GM18505 (cell line): ENCODE data around the gene NKX2-1.
"Not testable (repeated sequence)": the region's sequence is repeated elsewhere in the genome, so short reads cannot be mapped to it uniquely, and the experiment has no call there.

Source experiments
- ATAC-seq: cut with Tn5 transposase; IDR thresholded peaks from one replicate; pipeline ENCODE4 v1.9.1; 2021; ENCODE audit not compliant: unreplicated experiment
- POLR2A ChIP-seq: IDR thresholded peaks from 4 replicates; pipeline ENCODE4 v1.6.1; 2011; ENCODE audit warnings: borderline replicate concordance; ENCODE audit not compliant: insufficient read depth, insufficient read length; ENCODE audit errors: extremely low read depth

NKX2-1 gene

DNA sequence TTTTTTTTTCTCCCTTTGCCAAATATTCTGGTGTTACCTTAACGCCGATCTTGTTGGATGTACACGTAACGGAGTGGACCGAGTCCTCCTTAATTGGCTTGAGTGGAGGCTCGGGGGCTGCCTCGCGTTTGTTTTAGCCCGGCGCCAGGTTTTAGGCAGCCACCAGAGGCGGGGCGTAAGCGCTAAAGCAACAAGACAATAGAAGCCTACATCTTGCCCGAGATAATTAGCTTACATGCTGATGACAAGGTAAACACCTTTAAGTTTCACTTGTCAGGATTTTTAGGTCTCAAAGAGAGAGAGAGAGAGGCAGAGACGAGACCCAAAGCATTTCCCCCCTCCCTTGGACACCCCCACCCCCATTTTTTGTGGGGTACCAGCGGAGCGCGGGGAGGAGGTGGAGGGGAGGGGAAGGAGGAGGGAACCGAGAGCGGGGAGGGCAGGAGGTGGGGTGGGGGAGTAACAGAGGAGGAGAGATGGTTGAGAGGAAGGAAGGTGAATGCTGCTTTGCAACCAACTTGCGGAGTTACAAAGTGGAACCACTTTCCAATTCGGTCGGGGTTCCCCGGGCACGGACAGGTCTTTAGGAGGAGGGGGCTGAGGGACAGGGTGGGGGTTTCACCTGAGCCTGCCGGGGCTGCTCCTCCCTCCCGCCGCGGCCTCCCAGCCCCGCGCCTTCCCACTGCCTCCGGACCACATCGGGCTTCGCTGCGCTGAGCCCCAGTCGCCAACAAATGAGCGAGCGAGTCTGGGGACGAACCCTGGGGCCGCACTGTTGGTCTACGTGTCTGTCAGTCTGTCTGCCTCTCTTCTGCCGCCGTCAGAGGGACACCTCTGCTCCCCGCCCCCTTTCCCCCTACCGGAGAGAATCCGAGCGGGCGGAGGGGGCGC, at the start of gene NKX2-1:
Gene NKX2-1 (minus strand): TSS at position 802 of the 891 bp plus-strand sequence. CDS start 103 bp downstream, at position 699.
- no peak for ATAC-seq
- no peak for TF ChIP-seq POLR2A

DNA sequence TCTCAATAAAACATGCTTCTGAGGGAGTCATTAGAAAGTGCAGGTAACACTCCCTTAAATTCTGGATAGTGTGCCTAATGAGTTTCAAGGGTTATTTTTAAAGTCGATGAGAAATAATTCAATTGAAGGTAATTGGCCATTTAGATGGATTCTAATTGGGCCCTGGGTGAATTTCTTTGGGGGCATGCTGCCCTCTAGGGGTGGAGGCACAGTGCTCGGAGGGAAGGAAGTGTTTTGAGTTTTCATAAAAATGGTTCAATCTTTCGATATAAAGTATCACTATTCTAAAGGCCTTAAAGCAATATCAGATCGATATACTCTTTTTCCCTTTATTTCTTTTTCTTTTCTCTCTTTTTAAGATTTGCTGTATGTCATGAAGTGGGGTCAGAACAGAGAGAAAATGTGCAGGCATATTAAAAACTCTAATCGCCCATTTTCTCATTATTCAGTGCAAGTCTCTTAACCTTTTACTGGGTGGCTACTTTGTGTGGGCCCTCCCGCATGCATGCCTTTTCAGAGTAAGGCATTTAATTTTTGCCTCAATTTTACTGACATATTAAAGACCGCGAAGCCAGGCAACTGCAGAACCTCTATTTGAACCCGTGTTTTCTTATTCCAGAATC, 36.9 kb upstream of the NKX2-1 start:
- TF ChIP-seq POLR2A, result no peak
- ATAC-seq, result no peak

DNA sequence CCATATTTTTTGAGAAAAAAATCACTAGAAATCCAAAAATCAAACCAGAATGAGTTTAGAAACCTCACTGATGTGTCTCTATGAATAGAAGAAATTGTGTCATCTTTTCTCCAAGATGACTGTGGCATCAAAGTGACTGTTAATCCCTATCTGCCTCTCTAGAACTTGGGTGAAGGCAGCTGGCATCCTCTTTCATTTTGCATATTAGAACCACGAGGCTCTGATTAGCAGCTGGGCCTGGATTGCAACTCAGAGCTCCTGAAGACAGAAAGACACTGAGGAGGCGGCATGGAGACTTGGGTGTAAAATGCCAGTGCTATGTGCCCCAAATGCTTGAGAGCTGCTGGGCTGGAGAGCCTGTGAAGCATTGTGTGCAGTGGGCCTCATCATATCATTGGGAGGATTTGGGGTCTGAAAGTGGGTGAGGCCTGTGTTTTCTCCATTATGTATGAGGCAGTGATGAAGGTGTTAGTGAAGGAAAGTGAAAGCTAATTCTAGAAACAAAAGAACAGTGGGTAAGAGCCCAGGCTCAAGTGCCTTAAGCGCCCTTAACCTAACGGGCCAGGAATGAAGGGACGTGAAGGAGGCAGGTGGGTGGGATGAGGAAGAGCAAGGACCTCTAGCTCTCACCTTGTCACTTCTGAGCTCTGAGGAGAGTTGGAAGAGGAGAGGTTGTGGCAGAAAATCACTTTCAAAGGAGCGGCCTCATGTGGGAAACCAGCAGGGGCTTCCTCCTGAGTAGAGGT, 36.1 kb upstream of the NKX2-1 start:
- ATAC-seq, result no peak

DNA sequence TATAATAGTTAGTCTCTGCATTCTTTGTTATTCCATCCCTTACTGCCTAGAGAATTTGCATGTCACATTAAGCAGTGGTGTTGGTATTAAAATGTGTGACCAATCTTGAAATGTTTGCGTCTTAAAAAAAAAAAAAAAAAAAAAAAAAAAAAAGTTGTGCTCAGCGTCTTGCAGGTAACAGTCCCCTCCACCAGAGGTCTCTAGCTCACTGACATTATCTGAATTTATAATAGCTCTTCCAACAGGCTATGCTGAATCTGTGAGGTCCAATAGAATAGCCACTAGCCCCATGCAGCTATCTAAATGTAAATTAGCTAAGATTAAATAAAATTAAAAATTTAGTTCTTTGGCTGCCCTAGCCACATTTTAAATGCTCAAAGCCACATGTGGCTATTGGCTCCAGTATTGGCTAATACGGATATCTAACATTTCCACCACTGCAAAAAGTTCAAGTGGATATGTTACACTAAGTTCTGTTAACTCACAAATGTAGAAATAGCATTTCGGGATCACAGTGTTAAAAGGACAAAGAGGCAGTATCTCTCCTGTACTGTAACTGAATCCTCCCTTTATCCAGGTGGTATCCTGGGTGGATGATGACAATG, 33.7 kb upstream of the NKX2-1 start:
- no peak for TF ChIP-seq POLR2A

More for the DNA sequence above, 36.1 kb upstream of the NKX2-1 start:
- no peak for TF ChIP-seq POLR2A

DNA sequence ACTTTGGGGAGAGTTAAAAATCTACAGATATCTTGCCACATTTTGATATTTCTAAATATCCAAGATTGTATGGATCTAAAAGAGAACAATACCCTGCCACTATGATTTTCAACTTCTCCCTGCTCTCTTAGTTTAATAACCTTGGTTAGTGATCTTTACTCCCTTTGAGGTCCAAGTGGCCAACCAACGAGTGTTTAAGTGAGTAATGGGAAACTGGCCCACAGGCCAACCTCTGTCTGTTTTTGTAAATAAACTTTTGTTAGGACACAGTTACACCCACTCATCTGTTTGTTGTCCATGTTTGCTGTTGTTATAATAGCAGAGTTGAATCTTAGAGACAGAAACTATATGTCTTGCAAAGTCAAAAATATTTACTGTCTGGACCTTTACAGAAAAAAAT, 30.9 kb upstream of the NKX2-1 start:
- no peak for TF ChIP-seq POLR2A
- no peak for ATAC-seq

More for the DNA sequence above, 33.7 kb upstream of the NKX2-1 start:
- peak; percentile 54 for ATAC-seq

DNA sequence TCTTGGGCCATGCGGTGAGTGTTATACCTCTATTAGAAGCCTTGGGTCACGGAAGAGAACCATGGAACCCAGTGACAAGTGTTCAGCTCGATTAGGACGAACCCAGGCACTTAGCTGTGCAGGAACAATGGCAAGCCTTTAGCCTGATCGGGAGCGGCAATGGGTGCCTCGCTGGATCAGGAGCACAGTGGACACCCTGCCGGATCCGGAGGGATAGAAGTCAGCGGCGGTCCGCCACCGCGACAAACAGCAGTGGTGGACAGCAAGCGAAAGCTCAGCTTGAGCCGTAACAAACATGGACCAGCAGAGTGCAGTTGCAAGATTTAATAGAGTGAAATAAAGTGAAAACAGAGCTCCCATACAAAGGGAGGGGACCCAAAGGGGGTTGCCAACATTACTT, 24.2 kb upstream of the NKX2-1 start:
- ATAC-seq, result not testable (repeated sequence)

DNA sequence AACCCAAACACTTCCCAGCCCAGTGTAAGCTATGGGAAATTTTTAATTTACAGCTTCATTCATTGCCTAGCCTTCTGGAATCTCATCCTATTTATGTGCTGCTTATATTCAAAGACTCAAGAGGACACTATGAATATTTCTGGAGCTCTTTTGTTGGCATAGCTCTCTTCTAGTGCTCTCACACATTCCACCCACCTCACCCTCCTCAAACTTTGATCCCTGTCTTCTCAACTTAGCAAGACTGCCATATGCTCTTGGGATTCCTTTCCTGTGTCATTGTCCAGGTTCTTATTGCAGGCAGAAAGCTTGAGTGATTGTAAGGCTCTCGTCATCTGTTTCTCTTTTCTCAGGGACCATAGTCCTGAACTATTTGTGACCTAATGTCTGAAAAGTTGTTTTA, 18.0 kb upstream of the NKX2-1 start:
- ATAC-seq, result no peak
- TF ChIP-seq POLR2A, result no peak

DNA sequence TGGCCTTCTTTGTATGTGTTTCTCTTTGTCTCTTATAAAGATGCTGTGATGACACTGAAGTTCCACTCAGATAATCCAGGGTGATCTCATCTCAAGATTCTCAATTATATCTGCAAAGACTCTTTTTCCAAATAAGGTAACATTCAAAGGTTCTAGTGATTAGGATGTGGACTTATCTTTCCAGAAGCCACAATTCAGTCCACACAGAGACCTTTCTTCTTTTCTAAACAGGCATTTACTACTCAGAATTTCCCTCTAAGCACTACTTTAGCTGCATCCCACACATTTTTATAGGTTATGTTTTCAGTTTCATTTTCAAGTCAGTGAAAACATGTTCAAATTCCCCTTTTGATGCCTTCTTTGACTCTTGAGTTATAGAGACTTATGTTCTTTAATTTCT, 9.0 kb upstream of the NKX2-1 start:
- no peak for TF ChIP-seq POLR2A
- ATAC-seq, result no peak

DNA sequence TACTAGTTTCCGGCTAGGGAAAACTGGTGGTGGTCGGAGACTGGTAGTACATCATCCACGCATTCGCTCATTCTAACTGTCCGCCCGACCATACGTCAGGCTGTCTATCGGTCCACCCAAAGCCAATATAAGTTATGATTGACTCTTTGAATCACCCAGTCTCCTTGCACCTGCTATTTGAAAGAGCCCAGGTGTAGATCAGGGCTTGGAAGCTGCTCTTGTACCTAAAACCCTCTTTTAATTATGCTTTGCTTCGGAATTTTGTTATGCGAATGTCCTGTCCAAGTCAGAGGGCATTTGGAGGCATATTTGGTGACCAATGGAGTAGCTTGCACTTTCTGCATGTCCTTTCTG, 5.7 kb upstream of the NKX2-1 start:
- no peak for TF ChIP-seq POLR2A
- ATAC-seq, result no peak

DNA sequence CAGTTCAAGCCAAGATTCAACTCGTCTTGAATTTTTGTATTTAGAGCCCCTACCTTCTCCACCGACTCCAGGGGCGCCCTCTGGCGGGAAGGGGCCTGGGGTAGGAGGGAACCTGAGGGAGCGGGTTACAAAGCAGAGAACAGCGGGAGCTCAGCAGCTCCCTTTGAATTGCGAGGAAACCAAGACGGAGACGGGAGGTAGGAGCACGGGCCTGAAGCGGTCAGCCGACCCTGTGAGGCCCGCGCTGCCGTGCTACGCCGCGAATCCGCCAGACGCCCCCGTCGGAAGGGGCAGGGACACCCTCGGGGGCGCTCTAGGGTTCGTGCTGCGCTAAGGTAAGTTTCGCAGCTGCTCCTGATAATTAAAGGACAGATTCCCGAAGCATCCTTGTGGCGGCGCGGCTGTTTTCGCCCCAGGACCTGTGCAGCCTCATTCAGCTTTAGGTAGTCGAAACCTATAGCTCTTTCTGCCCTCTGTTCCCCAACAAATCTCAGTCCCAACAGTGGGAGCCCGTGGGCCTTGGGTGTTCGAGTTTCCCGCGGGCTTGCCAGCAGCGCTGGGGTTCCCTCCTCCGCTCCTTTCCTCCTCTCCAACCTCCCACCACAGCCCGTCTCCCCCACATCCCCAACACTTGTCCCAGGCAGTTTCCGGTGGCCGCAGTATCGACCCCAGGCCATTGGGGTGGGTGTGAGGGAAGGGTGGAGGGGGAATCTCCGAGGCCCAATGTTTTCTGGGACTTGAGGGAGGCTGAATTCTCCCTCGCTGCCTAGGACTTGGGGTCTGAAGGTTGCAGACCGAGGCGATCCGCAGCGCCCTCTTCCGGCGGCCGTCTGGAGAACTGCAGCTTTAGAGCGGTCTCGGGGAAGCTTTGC, 5.1 kb upstream of the NKX2-1 start:
- no peak for TF ChIP-seq POLR2A
- no peak for ATAC-seq

DNA sequence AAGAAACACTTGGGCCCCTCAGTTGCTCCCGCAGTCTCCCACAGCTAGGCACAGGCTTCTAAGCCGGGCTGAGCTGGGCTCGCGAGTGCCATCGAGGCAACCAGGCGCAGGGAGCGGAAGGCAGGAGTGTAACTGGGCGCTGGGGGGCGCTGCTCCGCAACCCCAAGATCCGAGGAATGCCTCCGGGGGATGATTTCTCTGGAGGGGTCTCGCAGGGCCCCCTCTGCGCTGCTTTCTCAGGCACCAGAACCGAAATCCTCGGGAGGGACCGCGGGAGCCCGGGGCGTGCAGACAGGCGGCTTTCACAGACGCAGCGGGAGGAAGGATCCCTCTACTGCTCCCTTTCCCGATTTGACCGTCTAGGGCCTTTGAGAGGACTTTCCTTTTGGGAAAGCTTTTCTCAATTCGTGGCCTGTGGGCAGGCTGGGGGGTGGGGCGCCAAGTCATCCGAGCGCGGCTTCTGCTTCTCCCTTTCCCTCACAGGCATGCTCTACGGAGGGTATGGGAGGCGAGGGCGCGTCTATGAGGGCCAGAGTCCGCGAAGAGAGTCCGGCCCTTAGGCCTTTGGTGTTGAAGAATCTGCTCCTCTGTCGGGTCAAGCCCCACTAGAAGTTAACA, 4.3 kb upstream of the NKX2-1 start:
- ATAC-seq, result no peak
- no peak for TF ChIP-seq POLR2A

DNA sequence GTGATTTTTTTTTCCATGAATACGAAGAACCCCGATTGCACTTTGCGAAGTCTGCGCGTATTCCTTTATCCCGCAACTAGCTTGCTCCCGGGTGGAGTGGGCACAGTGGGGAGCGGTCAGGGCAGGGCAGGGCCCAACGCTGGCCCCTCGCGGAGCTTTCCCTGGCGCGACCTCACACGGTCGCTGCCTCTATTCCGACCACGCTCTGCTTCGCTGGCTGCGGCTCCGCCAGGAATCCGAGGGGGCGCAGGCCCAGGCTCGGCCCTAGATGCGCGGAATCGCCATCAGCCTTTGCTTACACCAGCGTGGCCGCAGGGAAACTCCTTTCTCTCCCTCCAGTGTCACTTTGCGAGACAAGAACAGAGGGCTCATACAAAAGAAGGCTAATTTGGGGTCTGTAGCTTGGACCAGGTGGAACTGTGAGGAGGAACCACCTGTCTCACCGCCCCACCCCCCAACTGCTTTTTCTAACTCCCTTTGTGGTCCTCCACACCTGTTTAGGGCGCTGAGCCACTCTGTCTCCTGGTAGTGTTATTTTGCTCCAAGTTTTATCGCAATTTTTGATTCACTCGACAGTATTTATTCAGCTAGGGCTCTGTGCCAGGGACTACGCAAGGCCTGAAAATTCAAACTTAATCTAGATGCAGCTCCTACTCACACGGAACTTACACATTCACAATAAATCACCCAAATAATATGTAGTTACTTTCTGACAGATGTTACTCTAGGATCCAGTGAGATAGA, 3.1 kb upstream of the NKX2-1 start:
- no peak for ATAC-seq
- TF ChIP-seq POLR2A, result no peak

DNA sequence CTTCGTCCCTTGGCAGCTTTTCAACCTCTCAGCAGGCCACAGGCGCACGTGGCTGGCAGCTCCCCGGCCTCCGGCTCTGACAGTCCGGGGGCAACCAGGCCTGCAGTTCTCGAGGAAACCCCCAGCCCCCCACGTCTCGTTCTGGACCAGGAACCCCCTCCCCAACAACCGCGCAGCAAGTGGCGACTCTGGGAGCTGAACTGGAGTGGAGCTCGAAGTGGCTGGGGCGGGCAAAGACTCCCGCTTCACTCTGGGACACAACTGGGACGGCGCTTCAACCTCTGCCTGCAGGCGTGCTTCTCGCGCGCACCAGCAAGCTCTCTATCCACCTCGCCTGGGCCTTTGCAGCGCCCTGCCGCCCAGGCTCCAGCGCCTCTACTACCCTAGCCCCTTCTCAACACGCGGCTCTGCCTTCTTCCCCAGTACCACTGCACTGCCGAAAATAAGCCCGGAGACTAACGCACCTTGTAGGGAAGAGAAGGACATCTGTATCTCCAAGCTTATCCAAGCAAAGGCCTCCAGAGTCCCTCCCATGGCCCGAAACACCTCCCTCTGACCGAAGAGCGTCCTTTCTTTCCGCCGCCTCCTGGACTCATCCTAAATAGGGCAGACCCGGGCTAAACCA, 2.4 kb upstream of the NKX2-1 start:
- TF ChIP-seq POLR2A, result no peak
- no peak for ATAC-seq
